ENCODE results near the gene FGR. TPM values are rescaled to one million over a fixed set of nuclear protein-coding genes. Genes with fewer than 3 reads are reported as not detected.

The FGR gene
- total RNA-seq, 1 donor from 2014 or later, result 3.5 TPM

GRCh38 chr1:27609618-27610240 lies 25.3 kb downstream of the FGR start:
- Histone ChIP-seq H3K27me3 (ENCODE audit: low read depth) (no peaks in the 10 kb centered on the region), H3K9me3 (replicated peaks) (no peaks in the 10 kb centered on the region), H3K4me1 (peaks cover 41% of the 10 kb centered on the region), H3K36me3 (no peaks in the 10 kb centered on the region), H3K27ac (replicated peaks) (no peak overlapping the region), H3K4me3 (no peak overlapping the region)
- no peak for DNase-seq
- intact Hi-C loops (cut with micrococcal nuclease), result loop anchor here (2.0 to 5.0 kb wide), 2 partner anchors 53 to 307 kb away; no protein-coding TSS in a partner anchor
- TF ChIP-seq CTCF (IDR thresholded peaks at IDR 0.05; ENCODE audit: borderline replicate concordance), result no peak

- TF ChIP-seq CTCF (IDR thresholded peaks at IDR 0.05; ENCODE audit: borderline replicate concordance), result no peak
- H3K36me3 ChIP-seq, result no peaks in the 10 kb centered on the region
- peaks cover 41% of the 10 kb centered on the region for H3K4me1 ChIP-seq
- no peak overlapping the region for H3K27ac ChIP-seq (replicated peaks)
- intact Hi-C loops (cut with micrococcal nuclease), result loop anchor here (5.0 kb wide), 1 partner anchor 307 kb away; no protein-coding TSS in a partner anchor
- DNase-seq, result no peak
- no peaks in the 10 kb centered on the region for H3K9me3 ChIP-seq (replicated peaks)
- no peak overlapping the region for H3K4me3 ChIP-seq
- H3K27me3 ChIP-seq (ENCODE audit: low read depth), result no peaks in the 10 kb centered on the region
Observed at GRCh38 chr1:27609210-27609555, 25.8 kb downstream of the FGR start.

- H3K4me1 ChIP-seq, result peaks cover 48% of the 10 kb centered on the region
- H3K36me3 ChIP-seq, result no peaks in the 10 kb centered on the region
- DNase-seq, result no peak
- no peak for TF ChIP-seq CTCF (IDR thresholded peaks at IDR 0.05; ENCODE audit: borderline replicate concordance)
- H3K9me3 ChIP-seq (replicated peaks), result no peaks in the 10 kb centered on the region
- no peaks in the 10 kb centered on the region for H3K27me3 ChIP-seq (ENCODE audit: low read depth)
- H3K4me3 ChIP-seq, result no peak overlapping the region
- intact Hi-C loops (cut with micrococcal nuclease), result loop anchor here (2.0 to 5.0 kb wide), 2 partner anchors 209 to 305 kb away; no protein-coding TSS in a partner anchor
- H3K27ac ChIP-seq (replicated peaks), result no peak overlapping the region
Observed at GRCh38 chr1:27607239-27607804, 27.7 kb downstream of the FGR start.

- H3K9me3 ChIP-seq (replicated peaks), result no peaks in the 10 kb centered on the region
- H3K27ac ChIP-seq (replicated peaks), result peak overlapping the region; percentile 11
- intact Hi-C loops (cut with micrococcal nuclease), result loop anchor here (2.0 to 5.0 kb wide), 2 partner anchors 208 to 304 kb away; no protein-coding TSS in a partner anchor
- DNase-seq, result no peak
- H3K4me3 ChIP-seq, result no peak overlapping the region
- peaks cover 51% of the 10 kb centered on the region for H3K4me1 ChIP-seq
- no peaks in the 10 kb centered on the region for H3K36me3 ChIP-seq
- TF ChIP-seq CTCF (IDR thresholded peaks at IDR 0.05; ENCODE audit: borderline replicate concordance), result no peak
- H3K27me3 ChIP-seq (ENCODE audit: low read depth), result no peaks in the 10 kb centered on the region
Observed at GRCh38 chr1:27606708-27607238, 28.2 kb downstream of the FGR start.

GRCh38 chr1:27605796-27606707 lies 28.9 kb downstream of the FGR start:
- H3K4me1 ChIP-seq, result peaks cover 59% of the 10 kb centered on the region
- no peak for DNase-seq

More at GRCh38 chr1:27605796-27606707, 28.9 kb downstream of the FGR start:
- no peaks in the 10 kb centered on the region for H3K9me3 ChIP-seq (replicated peaks)
- H3K36me3 ChIP-seq, result no peaks in the 10 kb centered on the region
- intact Hi-C loops (cut with micrococcal nuclease), result loop anchor here (2.0 to 5.0 kb wide), 2 partner anchors 207 to 304 kb away; no protein-coding TSS in a partner anchor
- H3K27me3 ChIP-seq (ENCODE audit: low read depth), result no peaks in the 10 kb centered on the region
- peak overlapping the region; percentile 98 for H3K27ac ChIP-seq (replicated peaks)
- peak; percentile 90 for TF ChIP-seq CTCF (IDR thresholded peaks at IDR 0.05; ENCODE audit: borderline replicate concordance)
- no peak overlapping the region for H3K4me3 ChIP-seq
